ENCODE measurements around the gene GATM.

GATM gene

DNA sequence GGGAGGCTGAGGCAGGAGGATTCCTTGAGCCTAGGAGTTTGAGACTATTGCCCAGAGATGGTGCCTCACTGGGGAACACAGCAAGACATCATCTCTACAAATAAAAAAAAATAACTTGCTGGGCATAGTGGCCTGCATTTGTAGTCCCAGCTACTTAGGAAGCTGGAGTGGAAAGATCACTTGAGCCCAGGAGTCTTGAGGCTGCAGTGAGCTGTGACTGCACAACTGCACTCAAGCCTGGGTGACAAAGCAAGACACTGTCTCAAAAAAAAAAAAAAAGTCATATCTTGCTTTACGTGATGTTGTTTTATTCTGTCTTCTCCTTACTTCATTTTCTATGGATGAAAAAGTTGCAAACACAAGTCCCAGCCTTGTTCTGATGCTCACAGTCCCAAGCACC is 14.1 kb downstream of the GATM start:
- no peak overlapping the region for H3K4me3 ChIP-seq
- no peaks in the 10 kb centered on the region for H3K9me3 ChIP-seq (replicated peaks in 1 of 11)
- H3K4me1 ChIP-seq: no peaks in the 10 kb centered on the region
- H3K36me3 ChIP-seq: peaks cover 0 to 8% (median 0%) of the 10 kb centered on the region in 11 experiments; a peak in 4 of 22 replicates
- H3K9ac ChIP-seq: no peak overlapping the region
- H3K27ac ChIP-seq: no peak overlapping the region
- no peak for TF ChIP-seq Cebpa-rat (IDR thresholded peaks at IDR 0.05)
- no peak overlapping the region for H3K4me2 ChIP-seq
- no peaks in the 10 kb centered on the region for H3K27me3 ChIP-seq
- no peaks in the 10 kb centered on the region for H4K20me1 ChIP-seq

DNA sequence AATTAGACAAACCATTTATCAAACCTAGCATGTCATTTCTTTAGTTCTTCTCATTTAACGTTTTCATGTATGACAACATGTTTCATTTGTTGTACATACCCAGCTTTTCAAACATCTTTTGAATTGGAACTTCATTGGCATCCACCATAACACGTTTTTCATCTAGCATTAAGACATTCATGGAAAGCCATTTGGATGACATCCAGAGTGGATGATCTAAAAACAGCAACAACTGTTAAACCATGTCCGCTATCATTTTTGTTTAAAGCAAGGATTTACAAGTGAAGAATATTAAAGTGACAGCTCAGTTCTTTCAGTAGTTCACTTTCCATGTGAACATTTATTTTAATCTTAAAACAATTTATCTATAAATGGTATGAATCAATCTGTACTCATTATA is 14.5 kb downstream of the GATM start:
- no peak for TF ChIP-seq Cebpa-rat (IDR thresholded peaks at IDR 0.05)
- H3K9me3 ChIP-seq (replicated peaks in 1 of 11): no peaks in the 10 kb centered on the region
- H3K27me3 ChIP-seq: no peaks in the 10 kb centered on the region
- H4K20me1 ChIP-seq: no peaks in the 10 kb centered on the region
- no peak overlapping the region for H3K4me2 ChIP-seq
- H3K36me3 ChIP-seq: peaks cover 0 to 8% (median 0%) of the 10 kb centered on the region in 11 experiments; a peak in 4 of 22 replicates
- no peak overlapping the region for H3K27ac ChIP-seq
- H3K4me1 ChIP-seq: no peaks in the 10 kb centered on the region
- no peak overlapping the region for H3K4me3 ChIP-seq
- no peak overlapping the region for H3K9ac ChIP-seq

DNA sequence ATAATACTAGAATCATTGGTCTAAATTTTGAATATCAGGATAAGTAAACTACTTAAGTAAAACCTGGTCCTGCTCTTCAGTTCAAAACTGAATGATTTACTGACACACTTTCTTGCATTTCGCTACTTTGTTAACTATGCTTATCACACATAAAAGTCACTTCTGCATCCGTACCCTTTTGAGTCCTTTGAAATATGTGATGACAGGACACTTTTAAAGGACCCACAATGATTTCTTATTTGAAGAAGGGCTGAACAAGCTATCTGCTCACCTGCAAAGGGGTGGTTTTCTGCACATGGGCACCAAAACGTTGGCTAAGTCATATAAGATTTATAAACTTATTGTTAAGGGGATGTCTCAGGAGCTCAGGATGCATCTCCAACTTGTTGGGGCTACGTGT is 15.0 kb downstream of the GATM start:
- H3K27ac ChIP-seq: no peak overlapping the region
- H3K4me3 ChIP-seq: no peak overlapping the region
- no peak overlapping the region for H3K9ac ChIP-seq
- H3K4me1 ChIP-seq: no peaks in the 10 kb centered on the region
- TF ChIP-seq Cebpa-rat (IDR thresholded peaks at IDR 0.05): no peak
- peaks cover 0 to 8% (median 0%) of the 10 kb centered on the region in 11 experiments; a peak in 4 of 22 replicates for H3K36me3 ChIP-seq
- H3K27me3 ChIP-seq: no peaks in the 10 kb centered on the region
- H3K9me3 ChIP-seq (replicated peaks in 1 of 11): no peaks in the 10 kb centered on the region
- H4K20me1 ChIP-seq: no peaks in the 10 kb centered on the region
- H3K4me2 ChIP-seq: no peak overlapping the region

DNA sequence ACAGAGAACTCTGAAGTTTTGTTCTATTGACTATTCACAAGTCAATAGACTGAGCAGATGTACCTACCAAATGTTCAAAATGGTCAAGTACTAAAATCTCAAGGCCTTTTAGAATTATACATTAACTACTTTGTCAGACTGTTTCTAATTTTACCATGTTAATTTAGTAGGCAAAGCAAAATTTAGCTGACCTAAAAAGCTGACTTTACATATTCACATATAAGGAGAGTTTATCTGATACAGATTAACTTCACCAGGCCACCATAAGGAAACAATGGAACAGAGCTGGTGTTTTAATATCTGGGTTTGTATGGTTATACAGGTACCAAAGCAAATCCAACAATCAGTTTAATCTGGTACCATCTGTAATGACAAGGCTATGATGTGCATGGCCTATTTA is 15.9 kb downstream of the GATM start:
- H4K20me1 ChIP-seq: no peaks in the 10 kb centered on the region

DNA sequence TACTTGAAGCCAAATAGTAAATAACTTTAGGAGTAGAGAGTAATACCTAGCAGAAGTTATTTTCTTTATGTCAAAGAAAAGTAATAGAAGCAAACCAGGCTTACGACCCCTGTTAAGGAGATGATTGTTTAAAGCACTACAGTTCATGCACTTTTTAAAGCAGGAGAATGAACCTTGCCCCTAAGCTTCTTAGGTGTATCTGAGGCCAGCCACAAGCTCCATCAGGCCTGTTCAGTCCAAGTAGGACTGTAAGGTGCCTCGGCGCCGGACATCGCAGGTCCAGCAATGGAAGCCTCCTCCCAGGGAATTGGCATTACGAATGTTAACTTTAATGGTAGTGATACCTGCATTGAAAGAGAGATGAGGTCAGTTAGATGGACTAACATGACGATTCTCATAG is 16.5 kb downstream of the GATM start:
- H3K4me1 ChIP-seq: no peaks in the 10 kb centered on the region
- no peak overlapping the region for H3K4me2 ChIP-seq
- peaks cover 0 to 8% (median 0%) of the 10 kb centered on the region in 11 experiments; a peak in 4 of 22 replicates for H3K36me3 ChIP-seq
- H3K27ac ChIP-seq: no peak overlapping the region
- no peak overlapping the region for H3K4me3 ChIP-seq
- H4K20me1 ChIP-seq: no peaks in the 10 kb centered on the region
- TF ChIP-seq Cebpa-rat (IDR thresholded peaks at IDR 0.05): no peak
- no peaks in the 10 kb centered on the region for H3K9me3 ChIP-seq (replicated peaks in 1 of 11)
- H3K9ac ChIP-seq: no peak overlapping the region
- H3K27me3 ChIP-seq: no peaks in the 10 kb centered on the region

More for the DNA sequence above, 15.9 kb downstream of the GATM start:
- H3K9ac ChIP-seq: no peak overlapping the region
- no peak overlapping the region for H3K27ac ChIP-seq
- no peaks in the 10 kb centered on the region for H3K4me1 ChIP-seq
- H3K4me3 ChIP-seq: no peak overlapping the region
- no peaks in the 10 kb centered on the region for H3K27me3 ChIP-seq
- peaks cover 0 to 8% (median 0%) of the 10 kb centered on the region in 11 experiments; a peak in 4 of 22 replicates for H3K36me3 ChIP-seq
- no peak for TF ChIP-seq Cebpa-rat (IDR thresholded peaks at IDR 0.05)
- H3K9me3 ChIP-seq (replicated peaks in 1 of 11): no peaks in the 10 kb centered on the region
- H3K4me2 ChIP-seq: no peak overlapping the region

DNA sequence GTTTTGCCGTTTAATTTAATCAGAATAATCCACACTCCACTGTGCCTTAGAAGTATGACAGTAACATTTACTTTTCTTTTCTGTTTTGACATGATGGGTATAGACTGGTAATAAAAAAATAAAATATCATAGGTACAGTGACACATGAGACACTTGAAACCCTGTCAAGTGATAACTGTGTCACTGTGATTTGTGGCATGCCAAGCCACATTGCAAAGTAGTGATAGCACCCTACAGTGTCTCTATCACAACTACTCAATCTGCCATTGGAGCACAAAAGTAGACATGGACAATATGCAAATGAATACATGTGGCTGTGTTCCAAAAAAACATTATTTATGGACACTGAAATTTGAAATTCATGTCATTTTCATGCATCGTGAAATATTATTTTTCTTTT is 22.5 kb downstream of the GATM start:
- H3K4me3 ChIP-seq: no peak overlapping the region
- H3K9me3 ChIP-seq (replicated peaks in 1 of 11): no peaks in the 10 kb centered on the region
- TF ChIP-seq Cebpa-rat (IDR thresholded peaks at IDR 0.05): no peak
- H3K4me2 ChIP-seq: no peak overlapping the region
- no peaks in the 10 kb centered on the region for H4K20me1 ChIP-seq
- peaks cover 0 to 7% (median 0%) of the 10 kb centered on the region in 10 experiments; a peak in 3 of 20 replicates for H3K4me1 ChIP-seq
- no peak overlapping the region for H3K27ac ChIP-seq
- H3K36me3 ChIP-seq: no peaks in the 10 kb centered on the region
- no peaks in the 10 kb centered on the region for H3K27me3 ChIP-seq
- H3K9ac ChIP-seq: no peak overlapping the region

DNA sequence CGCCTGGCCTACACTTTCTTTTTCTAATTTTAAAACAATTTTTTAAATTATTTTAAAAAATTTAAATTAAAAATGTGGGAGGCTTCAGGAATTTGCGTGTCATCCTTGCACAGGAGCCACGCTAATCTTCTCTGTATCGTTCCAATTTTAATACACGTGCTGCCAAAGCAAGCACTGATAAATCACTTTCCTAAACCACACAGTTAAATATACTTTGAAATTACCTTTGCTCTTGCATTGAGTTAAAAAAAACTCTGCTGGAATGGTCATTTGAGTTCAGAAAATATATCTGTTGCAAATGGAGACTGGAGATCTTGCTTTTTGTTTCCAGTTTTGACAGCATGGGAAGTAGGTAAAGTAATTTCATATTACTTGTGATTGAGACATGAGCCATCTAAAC is 23.6 kb downstream of the GATM start:
- no peaks in the 10 kb centered on the region for H3K36me3 ChIP-seq
- H3K27ac ChIP-seq: no peak overlapping the region
- no peaks in the 10 kb centered on the region for H3K27me3 ChIP-seq
- H3K9ac ChIP-seq: no peak overlapping the region
- H3K4me2 ChIP-seq: no peak overlapping the region
- no peak for TF ChIP-seq Cebpa-rat (IDR thresholded peaks at IDR 0.05)
- no peak overlapping the region for H3K4me3 ChIP-seq
- H3K4me1 ChIP-seq: peaks cover 0 to 7% (median 0%) of the 10 kb centered on the region in 10 experiments; a peak in 3 of 20 replicates
- H3K9me3 ChIP-seq (replicated peaks in 1 of 11): no peaks in the 10 kb centered on the region
- no peaks in the 10 kb centered on the region for H4K20me1 ChIP-seq

DNA sequence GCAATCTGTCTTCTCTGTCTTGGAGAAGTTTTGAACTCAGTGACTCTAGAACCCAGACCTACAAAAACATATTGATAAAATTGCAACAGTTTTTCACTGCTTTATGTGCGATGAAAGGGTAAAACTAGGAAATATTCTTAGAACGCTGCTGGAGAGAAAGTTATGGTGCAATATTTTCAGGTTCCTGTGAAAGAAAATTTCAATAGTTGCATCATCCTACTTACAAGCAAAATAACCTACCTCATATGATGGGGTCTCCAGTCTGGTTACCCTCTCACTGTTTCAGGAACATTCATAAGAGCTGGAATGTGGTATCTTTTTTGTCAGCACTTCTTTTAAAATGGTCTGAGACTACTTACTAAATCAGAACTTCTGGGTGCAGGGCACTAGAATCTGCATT is 27.1 kb downstream of the GATM start:
- H3K9ac ChIP-seq: no peak overlapping the region
- no peaks in the 10 kb centered on the region for H4K20me1 ChIP-seq
- no peaks in the 10 kb centered on the region for H3K9me3 ChIP-seq (replicated peaks in 1 of 11)
- 0 out of 22 replicates have a peak, but pooled peaks of 2 of the 11 experiments have one; percentile 10 to 16 for TF ChIP-seq Cebpa-rat (IDR thresholded peaks at IDR 0.05)
- H3K27ac ChIP-seq: no peak overlapping the region
- H3K4me1 ChIP-seq: peaks cover 0 to 7% (median 0%) of the 10 kb centered on the region in 10 experiments; a peak in 3 of 20 replicates
- H3K4me2 ChIP-seq: no peak overlapping the region
- H3K27me3 ChIP-seq: no peaks in the 10 kb centered on the region
- H3K36me3 ChIP-seq: no peaks in the 10 kb centered on the region
- H3K4me3 ChIP-seq: no peak overlapping the region

DNA sequence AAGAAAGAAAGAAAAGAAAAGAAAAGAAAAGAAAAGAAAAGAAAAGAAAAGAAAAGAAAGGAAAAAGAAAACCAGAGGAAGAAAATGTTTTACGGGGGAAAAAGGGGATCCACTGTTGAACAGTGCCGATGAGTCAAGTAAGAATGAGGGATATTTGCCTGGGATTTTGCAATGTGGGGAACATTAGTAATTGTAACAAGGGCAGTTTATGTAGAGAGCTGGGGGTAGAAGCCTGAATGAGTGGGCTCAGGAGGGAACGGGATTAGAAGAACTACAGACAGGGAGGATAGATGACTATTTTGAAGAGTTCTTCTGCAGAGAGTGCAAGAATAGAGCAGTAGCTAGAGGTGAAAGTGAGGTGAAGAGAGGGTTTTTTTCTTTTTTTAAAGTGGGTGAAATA is 28.7 kb downstream of the GATM start:
- H3K27me3 ChIP-seq: no peaks in the 10 kb centered on the region
- no peak overlapping the region for H3K4me3 ChIP-seq
- TF ChIP-seq Cebpa-rat (IDR thresholded peaks at IDR 0.05): no peak
- H3K27ac ChIP-seq: no peak overlapping the region
- H3K4me2 ChIP-seq: no peak overlapping the region
- no peak overlapping the region for H3K9ac ChIP-seq
- H3K9me3 ChIP-seq (replicated peaks in 1 of 11): no peaks in the 10 kb centered on the region
- no peaks in the 10 kb centered on the region for H4K20me1 ChIP-seq
- no peaks in the 10 kb centered on the region for H3K36me3 ChIP-seq
- H3K4me1 ChIP-seq: peaks cover 0 to 7% (median 0%) of the 10 kb centered on the region in 10 experiments; a peak in 3 of 20 replicates

DNA sequence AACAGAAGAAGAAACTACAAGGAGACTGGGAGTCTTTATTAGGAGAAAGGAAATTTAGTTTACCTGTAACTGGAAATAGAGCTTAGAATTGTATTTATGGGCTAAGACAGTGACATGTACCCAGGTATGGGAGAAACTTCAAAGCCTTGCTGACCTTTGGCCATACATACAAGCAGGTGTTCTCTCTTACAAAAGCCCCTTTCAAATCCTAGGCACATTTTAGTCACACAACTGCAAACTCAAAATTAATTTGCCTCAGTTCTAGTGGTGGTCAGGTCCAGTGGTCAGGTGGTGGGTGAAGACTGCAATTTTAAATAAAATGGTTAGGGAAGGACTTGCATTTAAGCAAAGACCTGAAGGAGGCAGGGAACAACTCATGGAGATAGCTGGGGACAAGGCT is 30.4 kb downstream of the GATM start:
- Histone ChIP-seq H3K4me2 (no peak overlapping the region), H3K27me3 (no peaks in the 10 kb centered on the region)
- no peak for TF ChIP-seq Cebpa-rat (IDR thresholded peaks at IDR 0.05)

More for the DNA sequence above, 30.4 kb downstream of the GATM start:
- Histone ChIP-seq H3K9ac (no peak overlapping the region), H3K36me3 (no peaks in the 10 kb centered on the region), H4K20me1 (no peaks in the 10 kb centered on the region), H3K9me3 (replicated peaks in 1 of 11) (no peaks in the 10 kb centered on the region), H3K4me1 (peaks cover 0 to 7% (median 0%) of the 10 kb centered on the region in 10 experiments; a peak in 3 of 20 replicates), H3K27ac (no peak overlapping the region), H3K4me3 (no peak overlapping the region)

Measured in BLaER1 treated with 17β-estradiol and CSF1 and Interleukin-3, amounts not matched to agents 10 nM and 100 nM (cell line).